Left cardiac atrium (tissue), 4 donors: ENCODE measurements around the gene ACSF2. TPM values are rescaled to one million over a fixed set of nuclear protein-coding genes. Genes with fewer than 3 reads are reported as not detected.
"Not testable (repeated sequence)": the region's sequence is repeated elsewhere in the genome, so short reads cannot be mapped to it uniquely, and the experiment has no call there.

Experiments
- ATAC-seq, 2 donors: fragments of 200-7000 bp; cut with Tn5 transposase; one replicate each; pipeline ENCODE4 v1.9.1; 2020; ENCODE audit warnings: mild to moderate bottlenecking in 2 of 2, moderate library complexity in 2 of 2
- DNase-seq: peaks from one replicate; pipeline ENCODE4 v3.0.0-alpha.2; 2020
- intact Hi-C, 2 donors: fragments of 100-400 bp; cut with DNase I; formaldehyde crosslinking; loops; one replicate each; pipeline versions ENCODE4 v1.14.1 to v1.15.1; 2022 to 2023
- total RNA-seq, 2 donors: library from RNA; stranded (reverse); fragmentation: NEBNext Ultra II Directional; extraction: Animal tissue kit (Norgen Biotek cat#: 25700); gene quantifications; one replicate each; pipeline ENCODE4 v1.2.1, GENCODE V29; 2021
- donor health status: DM: no; HTN: yes; CAD: no.
- donor health status: DM: no; HTN: yes; CAD: no; lungs with severe emphysema.
- donor health status: DM: yes; HTN: yes; CAD: no.
- donor health status: Dilated cardiomyopathy.

The ACSF2 gene
- total RNA-seq, 2 donors from 2014 or later = 64.8 to 66.4 TPM

- ATAC-seq, DNase-seq, intact Hi-C loops: not testable (repeated sequence)
Observed at GRCh38 chr17:50405351-50405750, 20.7 kb upstream of the ACSF2 start.

- DNase-seq (no peak), ATAC-seq (peak in 1 of 2 donors; percentile 70)
- intact Hi-C loops = no loop called here
Observed at GRCh38 chr17:50406578-50406977, 19.4 kb upstream of the ACSF2 start.

- intact Hi-C loops = no loop called here
- DNase-seq = no peak
- ATAC-seq = no peak
Observed at GRCh38 chr17:50407921-50408320, 18.1 kb upstream of the ACSF2 start.

GRCh38 chr17:50412188-50412732 is 13.8 kb upstream of the ACSF2 start:
- no peak for ATAC-seq
- no peak for DNase-seq
- intact Hi-C loops = no loop called here

- DNase-seq = no peak
- intact Hi-C loops = no loop called here
- no peak for ATAC-seq
Observed at GRCh38 chr17:50414808-50415207, 11.2 kb upstream of the ACSF2 start.

GRCh38 chr17:50419577-50419976 is 6.4 kb upstream of the ACSF2 start:
- DNase-seq = not testable (repeated sequence)

GRCh38 chr17:50420419-50421112 is 5.5 kb upstream of the ACSF2 start:
- DNase-seq (no peak), ATAC-seq (peak; percentile 25 to 88)
- intact Hi-C loops = no loop called here

More at GRCh38 chr17:50419577-50419976, 6.4 kb upstream of the ACSF2 start:
- ATAC-seq, intact Hi-C loops: not testable (repeated sequence)

GRCh38 chr17:50421308-50422051 is 4.5 kb upstream of the ACSF2 start:
- intact Hi-C loops = no loop called here
- DNase-seq (no peak), ATAC-seq (peak in 1 of 2 donors; percentile 5)

- ATAC-seq = no peak
- intact Hi-C loops = no loop called here
- DNase-seq = no peak
Observed at GRCh38 chr17:50422738-50423137, 3.3 kb upstream of the ACSF2 start.

GRCh38 chr17:50423553-50424159 is 2.4 kb upstream of the ACSF2 start:
- intact Hi-C loops = no loop called here
- ATAC-seq (peak in 1 of 2 donors; percentile 8), DNase-seq (peak; percentile 45)

GRCh38 chr17:50424246-50424995 is 1.6 kb upstream of the ACSF2 start:
- ATAC-seq (no peak), DNase-seq (no peak)
- intact Hi-C loops = no loop called here

- ATAC-seq (peak in 1 of 2 donors; percentile 2), DNase-seq (no peak)
- intact Hi-C loops = loop anchor here in 1 of 2 donors (5.0 kb wide), 1 partner anchor 52 kb away; the partner anchor contains the start of gene RSAD1
Observed at GRCh38 chr17:50424996-50425681, 879 bp upstream of the ACSF2 start.

GRCh38 chr17:50426472-50426782 is 409 bp downstream of the ACSF2 start:
- intact Hi-C loops = loop anchor here in 1 of 2 donors (5.0 kb wide), 1 partner anchor 51 kb away; the partner anchor contains the start of gene RSAD1
- DNase-seq (no peak), ATAC-seq (peak; percentile 3 to 8)

- peak; percentile 35 for DNase-seq
- peak; percentile 39 to 62 for ATAC-seq
- intact Hi-C loops = loop anchor here in 1 of 2 donors (5.0 kb wide), 1 partner anchor 50 kb away; the partner anchor contains the start of gene RSAD1
Observed at GRCh38 chr17:50426814-50427787, 1.1 kb downstream of the ACSF2 start.

GRCh38 chr17:50428126-50428525 is 2.1 kb downstream of the ACSF2 start:
- intact Hi-C loops = loop anchor here in 1 of 2 donors (5.0 kb wide), 1 partner anchor 49 kb away; the partner anchor contains the start of gene RSAD1

GRCh38 chr17:50428831-50429424 is 2.9 kb downstream of the ACSF2 start:
- no peak for ATAC-seq
- no peak for DNase-seq
- intact Hi-C loops = loop anchor here in 1 of 2 donors (5.0 kb wide), 1 partner anchor 48 kb away; the partner anchor contains the start of gene RSAD1

More at GRCh38 chr17:50428126-50428525, 2.1 kb downstream of the ACSF2 start:
- not testable (repeated sequence) for DNase-seq, ATAC-seq
